Right cardiac atrium (tissue), 5 donors: Measurements from ENCODE around the gene TMEM121B. TPM values are rescaled to one million over a fixed set of nuclear protein-coding genes. Genes with fewer than 3 reads are reported as not detected.

Source experiments
- ATAC-seq, 2 donors: fragments of 200-7000 bp; cut with Tn5 transposase; one replicate each; pipeline versions ENCODE4 v1.8.0 to v1.9.1; 2020; ENCODE audit warnings: moderate library complexity in 2 of 2, mild to moderate bottlenecking in 1 of 2
- DNase-seq, 3 donors: peaks; one replicate each; pipeline ENCODE4 v3.0.0-alpha.2; 2020
- H3K27ac ChIP-seq: one replicate; pipeline ENCODE4 v1.5.1; 2013; ENCODE audit warnings: mild to moderate bottlenecking, low read length, control low read depth, moderate library complexity
- H3K27me3 ChIP-seq: one replicate; pipeline ENCODE4 v1.6.1; 2013; ENCODE audit not compliant: control insufficient read depth, insufficient read depth
- H3K4me1 ChIP-seq: one replicate; pipeline ENCODE4 v1.6.1; 2013; ENCODE audit warnings: low read length; ENCODE audit not compliant: control insufficient read depth, insufficient read depth
- H3K4me3 ChIP-seq: one replicate; pipeline ENCODE4 v1.5.1; 2013; ENCODE audit warnings: low read length, control low read depth
- H3K9me3 ChIP-seq: one replicate; pipeline ENCODE4 v1.6.1; 2013; ENCODE audit warnings: low read length; ENCODE audit not compliant: control insufficient read depth
- WGBS: extraction: QIAGEN DNeasy Blood & Tissue Kit; methylation state at CpG from one replicate; pipeline ENCODE4 v1.1.7; 2013; 5-methylcytosine and 5-hydroxymethylcytosine counted together
- intact Hi-C, 4 donors: fragments of 100-400 bp; cut with DNase I; formaldehyde crosslinking; loops; one replicate each; pipeline versions ENCODE4 v1.11.0 to v1.14.0; 2022 to 2023
- polyA plus RNA-seq: library from polyadenylated mRNA; stranded (reverse); fragments of 200-250 nt; gene quantifications from one replicate; pipeline ENCODE4 v1.2.3, GENCODE V29; 2013
- total RNA-seq, 4 donors: library from RNA; stranded (reverse); fragmentation: NEBNext Ultra II Directional; extraction: Animal tissue kit (Norgen Biotek cat#: 25700); gene quantifications; one replicate each; pipeline ENCODE4 v1.2.1, GENCODE V29; 2021
- donor health status: healthy with polysubstance abuse.
- donor health status: DM: no; HTN: yes; CAD: no.
- donor health status: DM: no; HTN: no; CAD: no.
- donor health status: DM: no; HTN: yes; CAD: no; lungs with severe emphysema.
- donor health status: DM: yes; HTN: yes; CAD: no.

Gene TMEM121B
- total and polyA plus RNA-seq, 5 donors: 0.56 to 1.9 (median 1.1) TPM

GRCh38 chr22:17117890-17118289, 3.3 kb downstream of the TMEM121B start:
- Histone ChIP-seq H3K27ac (no peak overlapping the region), H3K4me3 (no peak overlapping the region), H3K27me3 (no peaks in the 10 kb centered on the region), H3K4me1 (no peaks in the 10 kb centered on the region), H3K9me3 (no peaks in the 10 kb centered on the region)
- intact Hi-C loops: no loop called here
- ATAC-seq (no peak), DNase-seq (no peak)
- 28% methylated on average over 4 of the region's 4 CpGs for WGBS

- WGBS: 60% methylated on average over 3 of the region's 3 CpGs
- no peak for ATAC-seq
- Histone ChIP-seq H3K9me3 (no peaks in the 10 kb centered on the region), H3K4me3 (no peak overlapping the region), H3K4me1 (no peaks in the 10 kb centered on the region), H3K27me3 (no peaks in the 10 kb centered on the region), H3K27ac (no peak overlapping the region)
- DNase-seq: no peak
- intact Hi-C loops: no loop called here
These were observed 3.8 kb downstream of the TMEM121B start for GRCh38 chr22:17117400-17117799.

GRCh38 chr22:17116572-17117330, 4.4 kb downstream of the TMEM121B start:
- no peak for DNase-seq
- no peak for ATAC-seq
- 45% methylated on average over 6 of the region's 6 CpGs for WGBS
- Histone ChIP-seq H3K9me3 (no peaks in the 10 kb centered on the region), H3K27me3 (no peaks in the 10 kb centered on the region), H3K4me3 (no peak overlapping the region), H3K27ac (no peak overlapping the region), H3K4me1 (no peaks in the 10 kb centered on the region)
- intact Hi-C loops: no loop called here

GRCh38 chr22:17115945-17116565, 5.1 kb downstream of the TMEM121B start:
- intact Hi-C loops: no loop called here
- ATAC-seq (no peak), DNase-seq (no peak)
- WGBS: 67% methylated on average over 5 of the region's 5 CpGs
- Histone ChIP-seq H3K27ac (no peak overlapping the region), H3K4me3 (no peak overlapping the region), H3K9me3 (no peaks in the 10 kb centered on the region), H3K4me1 (no peaks in the 10 kb centered on the region), H3K27me3 (no peaks in the 10 kb centered on the region)

- Histone ChIP-seq H3K4me1 (no peaks in the 10 kb centered on the region), H3K27ac (no peak overlapping the region)
- intact Hi-C loops: no loop called here
These were observed 5.9 kb downstream of the TMEM121B start for GRCh38 chr22:17115236-17115635.

GRCh38 chr22:17114898-17115235, 6.3 kb downstream of the TMEM121B start:
- intact Hi-C loops: no loop called here

More at GRCh38 chr22:17115236-17115635, 5.9 kb downstream of the TMEM121B start:
- 63% methylated on average over 4 of the region's 4 CpGs for WGBS
- H3K27me3 ChIP-seq: no peaks in the 10 kb centered on the region
- DNase-seq: no peak
- H3K4me3 ChIP-seq: no peak overlapping the region
- H3K9me3 ChIP-seq: no peaks in the 10 kb centered on the region
- ATAC-seq: no peak

GRCh38 chr22:17114173-17114897, 6.8 kb downstream of the TMEM121B start:
- 66% methylated on average over 13 of the region's 13 CpGs for WGBS
- H3K9me3 ChIP-seq: no peaks in the 10 kb centered on the region
- DNase-seq: no peak
- H3K4me1 ChIP-seq: no peaks in the 10 kb centered on the region
- no peaks in the 10 kb centered on the region for H3K27me3 ChIP-seq
- ATAC-seq: no peak
- no peak overlapping the region for H3K27ac ChIP-seq
- H3K4me3 ChIP-seq: no peak overlapping the region
- intact Hi-C loops: no loop called here

More at GRCh38 chr22:17114898-17115235, 6.3 kb downstream of the TMEM121B start:
- no peak for DNase-seq
- Histone ChIP-seq H3K4me1 (no peaks in the 10 kb centered on the region), H3K27ac (no peak overlapping the region), H3K27me3 (no peaks in the 10 kb centered on the region), H3K4me3 (no peak overlapping the region), H3K9me3 (no peaks in the 10 kb centered on the region)
- no peak for ATAC-seq
- WGBS: 82% methylated on average over 9 of the region's 9 CpGs

GRCh38 chr22:17113600-17113999, 7.6 kb downstream of the TMEM121B start:
- intact Hi-C loops: no loop called here
- Histone ChIP-seq H3K4me3 (no peak overlapping the region), H3K27me3 (no peaks in the 10 kb centered on the region), H3K9me3 (no peaks in the 10 kb centered on the region), H3K27ac (no peak overlapping the region), H3K4me1 (no peaks in the 10 kb centered on the region)
- DNase-seq: no peak
- no peak for ATAC-seq
- 79% methylated on average over 8 of the region's 8 CpGs for WGBS

GRCh38 chr22:17112491-17113042, 8.6 kb downstream of the TMEM121B start:
- 79% methylated on average over 9 of the region's 9 CpGs for WGBS

GRCh38 chr22:17110791-17111550, 10.2 kb downstream of the TMEM121B start:
- Histone ChIP-seq H3K27me3 (no peaks in the 10 kb centered on the region), H3K4me3 (no peak overlapping the region), H3K27ac (no peak overlapping the region), H3K4me1 (no peaks in the 10 kb centered on the region), H3K9me3 (no peaks in the 10 kb centered on the region)
- intact Hi-C loops: no loop called here
- ATAC-seq (no peak), DNase-seq (no peak)
- 73% methylated on average over 13 of the region's 13 CpGs for WGBS

More at GRCh38 chr22:17112491-17113042, 8.6 kb downstream of the TMEM121B start:
- no peak for ATAC-seq
- Histone ChIP-seq H3K4me3 (no peak overlapping the region), H3K27ac (no peak overlapping the region), H3K4me1 (no peaks in the 10 kb centered on the region), H3K9me3 (no peaks in the 10 kb centered on the region), H3K27me3 (no peaks in the 10 kb centered on the region)
- intact Hi-C loops: no loop called here
- no peak for DNase-seq
